ENCODE data around the gene RBBP4.
"Not testable (repeated sequence)": the region's sequence is repeated elsewhere in the genome, so short reads cannot be mapped to it uniquely, and the experiment has no call there.

RBBP4 gene

GRCh38 chr1:32642292-32642827 is 8.6 kb upstream of the RBBP4 start:
- DNase-seq: not testable (repeated sequence)

GRCh38 chr1:32644426-32644825 is 6.6 kb upstream of the RBBP4 start:
- DNase-seq: no peak

- no peak for DNase-seq
These were observed 3.5 kb upstream of the RBBP4 start for GRCh38 chr1:32647308-32648134.

DNA sequence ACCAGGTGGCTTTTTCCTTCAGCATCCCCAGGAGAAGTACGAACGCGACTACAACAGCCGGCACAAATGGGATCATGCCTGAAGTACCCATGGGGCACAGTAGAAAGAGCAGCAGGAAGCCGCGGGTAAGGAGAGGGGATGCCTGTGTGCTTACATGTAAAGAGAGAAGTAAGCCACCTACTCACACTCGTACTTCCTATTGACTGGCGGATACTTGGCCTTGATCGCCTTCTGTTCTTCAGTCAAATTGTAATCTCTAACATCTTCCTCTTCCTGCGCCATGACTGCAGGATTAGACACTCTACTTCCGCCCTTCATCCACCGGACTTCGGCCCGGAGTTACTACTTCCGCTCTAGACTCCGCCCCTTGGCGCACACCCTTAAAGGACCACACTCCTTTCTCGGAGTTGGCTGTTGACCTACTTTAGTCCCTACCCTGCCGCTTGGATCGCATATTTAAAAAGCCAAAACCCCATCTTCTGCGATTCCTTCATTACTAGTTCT is 708 bp upstream of the RBBP4 start, which contains the start of gene ZBTB8OS:
TSS of gene ZBTB8OS (minus strand) at position 303 of the 504 bp plus-strand sequence. CDS start at position 282, 21 bp downstream.
- peak; percentile 85 to 96 (median 88) for DNase-seq

DNA sequence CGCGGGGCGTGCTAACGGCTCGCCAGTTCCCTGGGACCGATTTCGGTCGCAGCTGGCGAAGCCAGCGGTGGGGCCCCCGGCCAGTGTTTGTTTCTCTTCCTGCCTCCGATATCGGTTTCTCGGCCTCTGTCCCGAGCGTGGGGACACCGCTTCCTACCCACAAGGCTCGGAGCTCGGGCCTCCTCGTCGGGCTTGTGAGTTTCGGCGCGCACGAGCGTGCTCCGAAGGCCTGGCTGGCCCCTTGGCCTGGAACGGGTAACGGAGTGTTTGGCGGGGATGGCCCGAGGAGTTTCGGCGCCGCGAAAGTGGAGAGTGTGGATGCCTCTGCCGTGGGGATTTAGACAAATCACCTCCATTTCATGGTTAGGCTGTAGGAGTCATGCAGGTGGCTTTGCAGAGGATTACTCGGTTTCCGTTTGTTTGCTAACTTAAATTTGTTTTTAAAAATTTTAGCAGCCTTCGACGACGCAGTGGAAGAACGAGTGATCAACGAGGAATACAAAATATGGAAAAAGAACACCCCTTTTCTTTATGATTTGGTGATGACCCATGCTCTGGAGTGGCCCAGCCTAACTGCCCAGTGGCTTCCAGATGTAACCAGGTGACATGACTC is 559 bp downstream of the RBBP4 start:
- DNase-seq: no peak

DNA sequence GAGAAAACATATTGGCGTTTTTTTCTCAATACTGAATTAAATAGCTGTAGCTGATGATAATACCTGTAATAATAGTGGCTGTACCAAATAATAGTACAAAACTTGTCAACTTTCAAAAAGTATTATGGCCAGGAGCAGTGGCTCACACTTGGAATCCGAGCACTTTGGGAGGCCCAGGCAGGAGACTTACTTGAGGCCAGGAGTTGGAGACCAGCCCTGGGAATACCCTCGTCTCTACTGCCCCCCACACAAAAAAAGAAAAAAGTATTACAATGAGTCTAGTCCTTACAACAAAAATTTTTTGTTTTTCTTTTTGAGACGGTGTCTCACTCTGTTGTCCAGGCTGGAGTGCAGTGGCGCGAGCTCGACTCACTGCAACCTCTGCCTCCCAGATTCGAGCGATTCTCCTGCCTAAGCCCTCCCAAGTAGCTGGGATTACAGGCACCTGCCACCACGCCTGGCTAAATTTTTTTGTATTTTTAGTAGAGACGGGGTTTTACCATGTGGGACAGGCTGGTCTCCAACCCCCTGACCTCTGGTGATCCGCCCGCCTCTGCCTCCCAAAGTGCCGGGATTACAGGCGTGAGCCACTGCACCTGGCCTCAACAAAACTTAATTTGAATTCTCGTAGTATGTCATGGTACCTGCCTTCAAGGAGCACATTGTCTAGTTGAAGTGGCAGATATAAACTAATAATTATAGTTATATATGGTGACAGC is 1.4 kb downstream of the RBBP4 start:
- peak in 1 of 3 experiments; percentile 38 for DNase-seq

DNA sequence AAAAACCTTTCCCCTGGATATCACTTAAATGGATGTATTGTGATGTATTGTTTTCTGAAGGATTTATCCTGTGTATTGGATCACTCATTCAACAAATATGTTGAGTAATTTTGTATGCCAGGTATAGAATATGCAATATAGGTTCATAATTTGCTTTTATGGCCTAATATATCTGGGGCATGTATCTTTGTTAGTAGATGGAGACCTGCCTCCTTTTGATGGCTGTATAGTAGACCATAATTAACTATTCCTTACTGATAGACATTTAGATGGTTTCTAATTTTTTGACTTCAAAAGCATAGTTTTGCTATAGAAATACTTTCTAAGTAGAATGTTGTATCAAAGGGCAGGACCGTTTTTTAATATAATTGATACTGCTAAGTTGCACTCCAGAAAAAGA is 8.6 kb downstream of the RBBP4 start:
- no peak for DNase-seq

- no peak for DNase-seq
These were observed 14.9 kb downstream of the RBBP4 start for GRCh38 chr1:32665915-32666314.

GRCh38 chr1:32666901-32667566 is 16.0 kb downstream of the RBBP4 start:
- DNase-seq: no peak

- DNase-seq: not testable (repeated sequence)
These were observed 17.7 kb downstream of the RBBP4 start for GRCh38 chr1:32668716-32669115.

- no peak for DNase-seq
These were observed 25.9 kb downstream of the RBBP4 start for GRCh38 chr1:32676945-32677344.

DNA sequence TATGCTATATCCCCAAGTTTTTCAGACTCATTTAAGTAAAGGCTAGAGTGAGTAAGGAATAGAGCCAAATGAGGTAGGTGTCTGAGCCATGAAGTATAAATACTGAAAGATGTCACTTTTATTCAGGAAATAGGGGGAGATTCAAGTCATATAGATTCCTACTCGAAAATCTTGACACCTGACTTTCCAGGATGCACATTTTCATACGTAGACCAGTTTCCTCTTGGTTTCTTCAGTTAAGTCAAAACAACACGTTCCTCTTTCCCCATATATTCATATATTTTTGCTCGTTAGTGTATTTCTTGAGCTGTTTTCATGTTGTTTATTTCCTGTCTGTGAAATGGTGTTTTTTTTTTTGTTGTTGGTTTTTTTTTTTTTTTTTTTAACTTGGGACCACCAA is 29.0 kb downstream of the RBBP4 start:
- not testable (repeated sequence) for DNase-seq

- DNase-seq: no peak
These were observed 29.6 kb downstream of the RBBP4 start for GRCh38 chr1:32680642-32681041.

DNA sequence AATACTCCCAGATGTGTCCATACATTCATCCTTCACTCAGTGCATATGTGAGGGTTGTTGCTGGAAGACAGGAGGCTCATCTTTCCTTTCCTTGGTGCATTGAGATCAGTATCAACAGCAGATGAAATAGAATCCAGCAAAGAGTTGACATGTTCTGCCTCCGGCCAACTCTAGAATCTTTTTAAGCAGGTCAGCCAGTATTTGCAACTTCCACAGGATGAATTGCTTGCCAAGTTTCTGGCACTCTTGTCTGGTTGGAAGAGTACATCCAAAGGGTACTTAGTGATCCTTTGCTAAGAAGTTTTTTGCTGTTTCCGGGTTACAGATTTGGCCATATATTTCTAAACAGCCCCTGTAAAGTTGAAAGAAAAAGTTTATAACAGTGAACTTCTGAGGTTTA is 30.5 kb downstream of the RBBP4 start:
- no peak for DNase-seq

GRCh38 chr1:32681999-32682398 is 31.0 kb downstream of the RBBP4 start:
- DNase-seq: no peak

GRCh38 chr1:32683397-32683796 is 32.4 kb downstream of the RBBP4 start:
- DNase-seq: no peak

DNA sequence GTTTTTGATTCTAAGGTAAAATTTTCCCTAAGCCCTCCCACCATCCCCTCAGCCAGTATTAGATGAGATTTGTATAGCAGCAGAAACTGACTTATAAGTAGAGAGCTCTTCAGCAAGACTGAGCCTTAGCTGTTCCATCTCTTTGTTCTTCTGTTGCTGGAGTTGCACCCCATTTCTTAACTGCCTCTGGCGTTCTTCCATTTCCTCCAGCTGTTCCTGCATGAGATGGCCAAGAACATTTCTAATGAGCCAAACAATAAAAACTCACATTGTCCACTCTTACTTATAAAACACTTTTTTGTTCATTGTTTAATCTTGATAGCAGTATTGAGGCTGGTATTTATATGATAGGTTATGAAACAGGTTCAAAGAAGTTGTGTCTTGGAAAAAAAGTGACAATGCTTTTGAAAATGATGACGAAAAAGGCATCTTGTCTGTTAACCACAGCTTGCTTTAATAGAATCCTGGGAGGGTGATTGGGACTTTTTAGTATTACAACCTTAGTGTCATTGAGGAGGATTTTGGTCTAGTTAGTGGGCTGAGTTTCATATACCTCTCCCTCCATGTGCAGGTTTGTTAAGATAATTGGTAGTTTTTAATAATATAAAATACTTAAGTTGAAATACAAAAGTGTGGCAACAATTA is 33.3 kb downstream of the RBBP4 start:
- no peak for DNase-seq

- no peak for DNase-seq
These were observed 34.5 kb downstream of the RBBP4 start for GRCh38 chr1:32685498-32685897.

- no peak for DNase-seq
These were observed 35.4 kb downstream of the RBBP4 start for GRCh38 chr1:32686387-32686786.

GRCh38 chr1:32693455-32694174 is 42.6 kb downstream of the RBBP4 start:
- DNase-seq: no peak

Measured in NCI-H1417 (cell line).